Measurements from ENCODE around the gene CKS2.

Gene CKS2

GRCh38 chr9:89347651-89348050 is 36.7 kb downstream of the CKS2 start:
- Mint-ChIP-seq H3K27me3 (ENCODE audit: low read depth) (no peaks in the 10 kb centered on the region), H3K36me3 (ENCODE audit: low read depth) (peaks cover 96% of the 10 kb centered on the region), H3K27ac (no peak overlapping the region), H3K9me3 (no peaks in the 10 kb centered on the region), H3K4me3 (no peak overlapping the region), H3K4me1 (no peaks in the 10 kb centered on the region)
- TF ChIP-seq CTCF (IDR thresholded peaks at IDR 0.05; ENCODE audit: unreplicated experiment in 3 of 3), result no peak

- Mint-ChIP-seq H3K36me3 (ENCODE audit: low read depth) (peaks cover 93% of the 10 kb centered on the region), H3K4me1 (no peaks in the 10 kb centered on the region), H3K9me3 (no peaks in the 10 kb centered on the region), H3K4me3 (no peak overlapping the region), H3K27ac (no peak overlapping the region), H3K27me3 (ENCODE audit: low read depth) (no peaks in the 10 kb centered on the region)
- no peak for TF ChIP-seq CTCF (IDR thresholded peaks at IDR 0.05; ENCODE audit: unreplicated experiment in 3 of 3)
These were observed 38.6 kb downstream of the CKS2 start for GRCh38 chr9:89349607-89350006.

- TF ChIP-seq CTCF (IDR thresholded peaks at IDR 0.05; ENCODE audit: unreplicated experiment in 3 of 3), result no peak
- no peak overlapping the region for H3K4me3 Mint-ChIP-seq
- no peak overlapping the region for H3K27ac Mint-ChIP-seq
- H3K4me1 Mint-ChIP-seq, result no peaks in the 10 kb centered on the region
- H3K36me3 Mint-ChIP-seq (ENCODE audit: low read depth), result peaks cover 93% of the 10 kb centered on the region
- H3K9me3 Mint-ChIP-seq, result no peaks in the 10 kb centered on the region
- no peaks in the 10 kb centered on the region for H3K27me3 Mint-ChIP-seq (ENCODE audit: low read depth)
These were observed 40.1 kb downstream of the CKS2 start for GRCh38 chr9:89350988-89351557.

- no peak overlapping the region for H3K27ac Mint-ChIP-seq
- H3K9me3 Mint-ChIP-seq, result no peaks in the 10 kb centered on the region
- peaks cover 93% of the 10 kb centered on the region for H3K36me3 Mint-ChIP-seq (ENCODE audit: low read depth)
- TF ChIP-seq CTCF (IDR thresholded peaks at IDR 0.05; ENCODE audit: unreplicated experiment in 3 of 3), result no peak
- no peaks in the 10 kb centered on the region for H3K27me3 Mint-ChIP-seq (ENCODE audit: low read depth)
- H3K4me3 Mint-ChIP-seq, result no peak overlapping the region
- H3K4me1 Mint-ChIP-seq, result no peaks in the 10 kb centered on the region
These were observed 40.7 kb downstream of the CKS2 start for GRCh38 chr9:89351584-89352300.

- H3K4me3 Mint-ChIP-seq, result no peak overlapping the region
These were observed 41.5 kb downstream of the CKS2 start for GRCh38 chr9:89352451-89352850.

More at GRCh38 chr9:89352451-89352850, 41.5 kb downstream of the CKS2 start:
- H3K36me3 Mint-ChIP-seq (ENCODE audit: low read depth), result peaks cover 93% of the 10 kb centered on the region
- H3K4me1 Mint-ChIP-seq, result no peaks in the 10 kb centered on the region
- TF ChIP-seq CTCF (IDR thresholded peaks at IDR 0.05; ENCODE audit: unreplicated experiment in 3 of 3), result no peak
- no peaks in the 10 kb centered on the region for H3K27me3 Mint-ChIP-seq (ENCODE audit: low read depth)
- no peaks in the 10 kb centered on the region for H3K9me3 Mint-ChIP-seq
- H3K27ac Mint-ChIP-seq, result no peak overlapping the region
